K562 (cell line): ENCODE data around the gene AP5Z1. TPM values are rescaled to one million over a fixed set of nuclear protein-coding genes. Genes with fewer than 3 reads are reported as not detected.

Source experiments
- ATAC-seq: fragments of 200-7000 bp; cut with Tn5 transposase; 3 replicates; pipeline ENCODE4 v1.9.1; 2020; ENCODE audit warnings: moderate library complexity
- BruUV-seq: library from RNA; stranded (reverse); fragments of 400-500 nt; replicated peaks from 2 replicates; lab custom pipeline; 2021; lab: Mats Ljungman, UMichigan
- CTCF ChIA-PET: fragments of 300-600 bp; formaldehyde crosslinking; extraction: SDS; loops from one replicate; lab custom pipeline; 2021; ENCODE audit warnings: low intra/inter-chr PET ratio; lab: Yijun Ruan, JAX
- POLR2A ChIA-PET: fragments of 300-600, 350-650 bp; sonication (Branson Sonifier 250); formaldehyde crosslinking; extraction: SDS; loops from one replicate; lab custom pipeline; 2021; ENCODE audit warnings: antibody characterized with exemption, inconsistent platforms; lab: Yijun Ruan, JAX
- DNase-seq, 4 experiments: peaks; one replicate each; pipeline versions ENCODE4 v3.0.0 to v3.0.0-alpha.2; 2011 to 2018; ENCODE audit warnings: low spot score in 3 of 4, mixed read lengths in 3 of 4; ENCODE audit errors: extremely low read depth in 1 of 4
- FAIRE-seq: peaks from 2 replicates; lab custom pipeline; 2011; peaks lifted over from hg19 to GRCh38; lab: Jason Lieb, UNC
- H2AFZ ChIP-seq: 2 replicates; pipeline ENCODE4 v1.6.0; 2011; ENCODE audit warnings: low read depth, low read length, control low read depth, inconsistent platforms
- H3K27ac ChIP-seq: fragments of 200-600 bp; 3 replicates; pipeline ENCODE4 v1.8.0; 2011; ENCODE audit warnings: low read depth, mild to moderate bottlenecking, control low read depth, inconsistent platforms, low read length, moderate library complexity, mixed read lengths; ENCODE audit errors: extremely low read depth
- H3K27me3 ChIP-seq, 2 experiments: fragments of 300-600 bp in 1 of 2; 2 replicates in 1 of 2; 3 replicates in 1 of 2; pipeline versions ENCODE4 v1.6.0 to v1.8.0; 2011; ENCODE audit warnings: inconsistent platforms in 2 of 2, low read length in 2 of 2, mild to moderate bottlenecking in 1 of 2, mixed read lengths in 1 of 2, moderate library complexity in 1 of 2; ENCODE audit not compliant: control insufficient read depth in 2 of 2, insufficient read depth in 2 of 2
- H3K36me3 ChIP-seq: fragments of 300-600 bp; 3 replicates; pipeline ENCODE4 v1.8.0; 2011; ENCODE audit warnings: mild to moderate bottlenecking, low read length, inconsistent platforms; ENCODE audit not compliant: control insufficient read depth, insufficient read depth
- H3K4me1 ChIP-seq, 2 experiments: fragments of 200-600 bp in 1 of 2; replicated peaks in 1 of 2; 2 replicates in 1 of 2; 3 replicates in 1 of 2; pipeline versions ENCODE4 v1.5.1 to v1.8.0; 2011; ENCODE audit warnings: inconsistent platforms in 2 of 2, low read length in 2 of 2, mild to moderate bottlenecking in 1 of 2, mixed read lengths in 1 of 2, moderate library complexity in 1 of 2; ENCODE audit not compliant: control insufficient read depth in 2 of 2, insufficient read depth in 2 of 2
- H3K4me2 ChIP-seq: 2 replicates; pipeline ENCODE4 v1.6.1; 2011; ENCODE audit warnings: low read length, control low read depth, inconsistent platforms, mixed read lengths; ENCODE audit not compliant: insufficient read depth
- H3K4me3 ChIP-seq: fragments of 200-600 bp; sonication (generic), shearing (Covaris generic); 2 replicates; pipeline ENCODE4 v1.5.1; 2016; ENCODE audit warnings: control low read depth, inconsistent platforms
- H3K79me2 ChIP-seq: fragments of 200-600 bp; 3 replicates; pipeline ENCODE4 v1.8.0; 2011; ENCODE audit warnings: low read length, inconsistent platforms; ENCODE audit not compliant: control insufficient read depth, insufficient read depth
- H3K9ac ChIP-seq, 2 experiments: 2 replicates each; pipeline versions ENCODE4 v1.6.0 to v1.6.1; 2011; ENCODE audit warnings: low read depth in 2 of 2, low read length in 2 of 2, control low read depth in 1 of 2, inconsistent platforms in 1 of 2, mild to moderate bottlenecking in 1 of 2, mixed read lengths in 1 of 2; ENCODE audit not compliant: insufficient read depth in 1 of 2
- H3K9me1 ChIP-seq: one replicate; pipeline ENCODE4 v1.6.0; 2011; ENCODE audit warnings: inconsistent platforms, mild to moderate bottlenecking, low read length, moderate library complexity; ENCODE audit not compliant: control insufficient read depth, insufficient read depth
- H3K9me3 ChIP-seq: replicated peaks from 2 replicates; pipeline ENCODE4 v1.5.1; 2011; ENCODE audit warnings: low read depth, low read length, inconsistent platforms; ENCODE audit not compliant: control insufficient read depth, insufficient read depth
- H4K20me1 ChIP-seq: replicated peaks from 2 replicates; pipeline ENCODE4 v1.6.1; 2011; ENCODE audit warnings: low read length, inconsistent platforms, mixed read lengths; ENCODE audit not compliant: control insufficient read depth, insufficient read depth
- EHMT2 ChIP-seq: fragments of 450-650 bp; IDR thresholded peaks from 2 replicates; pipeline ENCODE4 v1.6.1; 2018; ENCODE audit warnings: antibody characterized with exemption
- SMARCE1 ChIP-seq: fragments of 450-650 bp; IDR thresholded peaks from 2 replicates; pipeline ENCODE4 v1.7.1; 2016; ENCODE audit warnings: mild to moderate bottlenecking
- TCF7 ChIP-seq: sonication (generic); IDR thresholded peaks from 2 replicates; pipeline ENCODE4 v1.6.1; 2016; ENCODE audit warnings: antibody characterized with exemption, borderline replicate concordance
- TEAD1 ChIP-seq, 2 experiments: fragments of 450-650 bp in 1 of 2; sonication (generic) in 1 of 2; formaldehyde crosslinking; IDR thresholded peaks; 2 replicates each; pipeline versions ENCODE4 v1.4.0 to v1.8.0; 2020 to 2022; ENCODE audit warnings: mild to moderate bottlenecking in 2 of 2, missing genetic modification reagents in 1 of 2
- TOE1 ChIP-seq, 2 experiments: fragments of 450-650 bp in 1 of 2; sonication (generic) in 1 of 2; formaldehyde crosslinking in 1 of 2; IDR thresholded peaks; 2 replicates each; pipeline versions ENCODE4 v1.7.1 to v1.8.0; 2016 to 2022; ENCODE audit warnings: borderline replicate concordance in 2 of 2, mild to moderate bottlenecking in 2 of 2, antibody characterized with exemption in 1 of 2, inconsistent platforms in 1 of 2, low read depth in 1 of 2, missing genetic modification reagents in 1 of 2, moderate library complexity in 1 of 2
- ZNF146 ChIP-seq: IDR thresholded peaks from one replicate; pipeline ENCODE4 v1.6.1; 2018; ENCODE audit warnings: missing compliant biosample characterization; ENCODE audit not compliant: unreplicated experiment
- ZNF165 ChIP-seq: fragments of 250-450 bp; sonication (Bioruptor Pico); IDR thresholded peaks from 2 replicates; pipeline ENCODE4 v1.4.0; 2020; ENCODE audit warnings: borderline replicate concordance
- ZNF347 ChIP-seq: fragments of 450-650 bp; formaldehyde crosslinking; IDR thresholded peaks from 2 replicates; pipeline ENCODE4 v1.4.0; 2020; ENCODE audit warnings: low read depth, mild to moderate bottlenecking, moderate library complexity
- WGBS: fragments of 100-300 bp; shearing (Covaris generic); methylation state at CpG from one replicate; pipeline ENCODE4 v1.1.6; 2016; ENCODE audit warnings: low coverage, mixed read lengths; ENCODE audit not compliant: insufficient coverage; ENCODE audit errors: missing lambda C conversion rate; 5-methylcytosine and 5-hydroxymethylcytosine counted together
- in situ Hi-C: fragments of 300-500 bp; cut with MboI; formaldehyde crosslinking; loops from 4 replicates; pipeline ENCODE4 v1.15.0; 2018; ENCODE audit warnings: inconsistent platforms, mixed read lengths
- intact Hi-C: fragments of 100-400 bp; cut with micrococcal nuclease; formaldehyde crosslinking; loops from 2 replicates; pipeline ENCODE4 v1.14.2; 2022
- polyA plus RNA-seq, 8 experiments: library from polyadenylated mRNA; depleted of rRNA in 4 of 8; stranded (reverse) in 5 of 8; unstranded in 3 of 8; fragments of >200 nt; fragmentation: Nextera tagmentation in 2 of 8; fragmentation: Illumina TruSeq in 1 of 8; extraction: Ambion mirVana in 2 of 8; extraction: Trizol in 1 of 8; gene quantifications; 2 replicates each; pipeline versions ENCODE4 v1.2.1 to v1.2.3, GENCODE V29; 2011 to 2014; ENCODE audit warnings: inconsistent platforms in 1 of 8, missing spikeins in 1 of 8
- total RNA-seq, 7 experiments: library from RNA; depleted of rRNA in 6 of 7; stranded (reverse); fragments of >200 nt in 6 of 7; fragmentation: Illumina TruSeq in 2 of 7; extraction: Trizol in 2 of 7; gene quantifications; 2 replicates each; pipeline versions ENCODE4 v1.2.1 to v1.2.3, GENCODE V29; 2011 to 2021; ENCODE audit warnings: low replicate concordance in 1 of 7
- TF ChIP-seq, protein P1 (sequence below): sonication (generic); formaldehyde crosslinking; IDR thresholded peaks from 2 replicates; pipeline ENCODE4 v1.8.1; 2023; ENCODE audit warnings: mild to moderate bottlenecking, missing genetic modification reagents

Gene AP5Z1
- total and polyA plus RNA-seq, 9 of the 15 experiments (the other 6 are each of a cell fraction or from before 2014, with no cell fraction given): 0.06 to 31.1 (median 6.4) TPM

DNA sequence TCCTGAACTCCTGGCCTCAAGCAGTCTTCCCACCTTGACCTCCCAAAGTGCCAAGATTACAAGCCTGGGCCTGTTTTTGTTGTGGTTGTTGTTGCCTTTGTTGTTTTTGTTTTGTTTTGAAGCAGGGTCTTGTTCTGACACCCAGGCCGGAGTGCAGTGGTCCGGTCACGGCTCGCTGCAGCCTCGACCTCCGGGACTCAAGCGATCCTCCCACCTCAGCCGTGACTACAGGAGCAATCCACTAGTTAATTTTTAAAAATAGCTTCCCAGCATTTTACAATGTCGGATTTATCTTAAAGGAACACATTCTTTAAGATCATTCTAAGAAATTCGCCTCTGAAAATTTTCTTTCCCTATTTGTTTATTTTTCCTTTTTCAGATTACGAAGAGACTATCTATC, 27.7 kb upstream of the AP5Z1 start:
- no peak overlapping the region for H3K4me2 ChIP-seq
- intact Hi-C loops (no loop called here), in situ Hi-C loops (no loop called here)
- POLR2A ChIA-PET: no interaction called here
- H3K36me3 ChIP-seq: peaks cover 62% of the 10 kb centered on the region; the same call in 2 of the 3 replicates
- peaks cover 3% of the 10 kb centered on the region for H3K9me1 ChIP-seq
- BruUV-seq: no TSS peak
- no peaks in the 10 kb centered on the region for H3K9me3 ChIP-seq
- peaks cover 18 to 38% of the 10 kb centered on the region in 2 experiments for H3K4me1 ChIP-seq
- no peak for DNase-seq
- WGBS: 94% methylated on average over 9 of the region's 11 CpGs
- no peak overlapping the region for H3K27ac ChIP-seq
- H3K4me3 ChIP-seq: no peak overlapping the region
- peaks cover 34% of the 10 kb centered on the region for H3K79me2 ChIP-seq
- no peaks in the 10 kb centered on the region for H3K27me3 ChIP-seq
- no peak for FAIRE-seq
- H3K9ac ChIP-seq: no peak overlapping the region
- no peak for ATAC-seq
- peaks cover under 1% of the 10 kb centered on the region for H4K20me1 ChIP-seq
- H2AFZ ChIP-seq: no peak overlapping the region
- TF ChIP-seq ZNF165 (CRISPR knock-in tag) (no peak), TEAD1 (CRISPR knock-in tag; IDR thresholded peaks at IDR 0.05) (no peak), EHMT2 (no peak), SMARCE1 (no peak), TCF7 (no peak), ZNF146 (CRISPR knock-in tag) (no peak), TOE1 (IDR thresholded peaks at IDR 0.05; ENCODE audit: borderline replicate concordance) (no peak), TOE1 (CRISPR knock-in tag; IDR thresholded peaks at IDR 0.05; ENCODE audit: borderline replicate concordance, low read depth) (no peak), ZNF347 (CRISPR knock-in tag) (no peak)
- TF ChIP-seq, protein P1, sequence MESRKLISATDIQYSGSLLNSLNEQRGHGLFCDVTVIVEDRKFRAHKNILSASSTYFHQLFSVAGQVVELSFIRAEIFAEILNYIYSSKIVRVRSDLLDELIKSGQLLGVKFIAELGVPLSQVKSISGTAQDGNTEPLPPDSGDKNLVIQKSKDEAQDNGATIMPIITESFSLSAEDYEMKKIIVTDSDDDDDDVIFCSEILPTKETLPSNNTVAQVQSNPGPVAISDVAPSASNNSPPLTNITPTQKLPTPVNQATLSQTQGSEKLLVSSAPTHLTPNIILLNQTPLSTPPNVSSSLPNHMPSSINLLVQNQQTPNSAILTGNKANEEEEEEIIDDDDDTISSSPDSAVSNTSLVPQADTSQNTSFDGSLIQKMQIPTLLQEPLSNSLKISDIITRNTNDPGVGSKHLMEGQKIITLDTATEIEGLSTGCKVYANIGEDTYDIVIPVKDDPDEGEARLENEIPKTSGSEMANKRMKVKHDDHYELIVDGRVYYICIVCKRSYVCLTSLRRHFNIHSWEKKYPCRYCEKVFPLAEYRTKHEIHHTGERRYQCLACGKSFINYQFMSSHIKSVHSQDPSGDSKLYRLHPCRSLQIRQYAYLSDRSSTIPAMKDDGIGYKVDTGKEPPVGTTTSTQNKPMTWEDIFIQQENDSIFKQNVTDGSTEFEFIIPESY (CRISPR knock-in tag): no peak
- CTCF ChIA-PET: no interaction called here
